ENCODE measurements around the gene DENND6B. TPM values are rescaled to one million over a fixed set of nuclear protein-coding genes. Genes with fewer than 3 reads are reported as not detected.

The DENND6B gene
- total RNA-seq, 2 experiments from 2014 or later: 8.8 to 9.5 TPM

DNA sequence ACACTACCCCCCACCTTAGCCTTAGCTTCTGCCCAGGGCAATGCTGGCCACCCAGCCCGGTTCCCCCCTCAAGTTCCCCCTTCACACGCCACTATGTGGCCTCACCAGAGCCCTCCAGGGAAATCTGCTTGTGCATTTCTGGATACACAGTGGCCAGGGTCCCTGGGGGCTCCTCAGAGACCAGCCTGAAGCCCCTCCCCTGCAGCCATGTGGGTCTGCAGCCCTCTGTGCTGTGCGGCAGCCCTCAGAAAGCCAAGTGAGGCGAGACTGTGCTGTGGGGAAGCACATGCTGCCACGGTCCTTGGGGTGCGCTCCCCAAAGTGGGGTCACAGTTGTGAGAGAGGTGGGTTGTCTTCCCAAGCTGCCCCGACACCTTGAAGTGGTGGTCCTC, 17.2 kb downstream of the DENND6B start:
- Mint-ChIP-seq H3K27me3 (peaks cover 10% of the 10 kb centered on the region), H3K9me3 (no peaks in the 10 kb centered on the region), H3K4me3 (no peak overlapping the region), H3K4me1 (peaks cover 10% of the 10 kb centered on the region), H3K27ac (no peak overlapping the region), H3K36me3 (no peaks in the 10 kb centered on the region)
- POLR2A ChIA-PET: no interaction called here
- DNase-seq: no peak
- no peak for ATAC-seq (ENCODE audit: low read depth)

DNA sequence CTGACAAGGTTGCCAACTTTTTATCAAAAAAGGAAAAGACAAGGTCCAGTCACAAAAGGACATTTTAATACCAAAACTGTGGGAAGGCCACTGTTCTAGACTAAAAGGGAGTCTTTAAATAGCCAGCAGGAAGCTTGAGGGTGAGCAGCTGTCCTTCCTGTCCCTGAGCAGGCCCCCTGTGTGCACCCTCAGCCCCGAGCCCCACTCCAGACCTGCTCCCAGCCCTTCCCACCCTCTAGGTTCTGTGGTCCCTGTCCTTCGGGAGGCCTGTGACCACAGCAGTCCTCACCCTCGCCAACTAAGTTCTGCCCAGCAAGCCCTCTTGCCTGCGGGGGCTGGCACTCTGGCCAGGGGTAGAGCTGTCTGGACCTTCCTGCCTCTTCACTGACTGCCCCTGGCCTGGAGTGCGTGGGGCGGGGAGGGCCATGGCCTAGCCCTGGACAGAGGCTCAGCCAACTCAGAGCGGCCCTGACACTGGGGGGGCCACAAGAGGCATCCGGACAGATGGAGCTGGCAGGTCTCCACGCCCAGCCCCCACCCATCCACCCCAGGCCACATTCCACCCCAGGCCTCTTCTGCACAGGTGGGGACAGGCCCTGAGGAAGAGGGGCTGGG, 17.7 kb downstream of the DENND6B start:
- ATAC-seq (ENCODE audit: low read depth) (no peak), DNase-seq (no peak)
- Mint-ChIP-seq H3K36me3 (no peaks in the 10 kb centered on the region), H3K9me3 (no peaks in the 10 kb centered on the region), H3K27ac (peak overlapping the region; percentile 82), H3K4me1 (peaks cover 9% of the 10 kb centered on the region), H3K4me3 (peak overlapping the region; percentile 54), H3K27me3 (peaks cover 10% of the 10 kb centered on the region)
- POLR2A ChIA-PET: interaction anchor here (0.8 kb wide), 1 partner anchor 32 kb away, joined by 3 read pairs; no protein-coding TSS in a partner anchor

DNA sequence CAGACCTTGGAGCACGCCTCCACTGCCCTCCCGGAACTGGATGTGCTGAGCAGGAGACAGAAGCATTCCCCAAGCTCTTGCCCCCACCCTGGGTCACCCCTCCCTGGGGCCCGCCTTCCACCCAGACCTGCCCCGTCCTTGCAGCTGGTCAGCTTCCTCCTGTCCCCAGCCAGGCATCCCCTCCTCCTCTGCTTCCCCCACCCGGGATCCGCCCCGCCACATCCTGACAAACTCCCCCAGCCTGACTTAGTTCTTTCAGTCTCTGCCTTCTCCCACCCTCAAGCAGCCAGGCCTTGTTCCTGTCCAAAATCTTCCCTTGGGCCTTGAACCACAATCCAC, 18.2 kb downstream of the DENND6B start:
- Mint-ChIP-seq H3K9me3 (no peaks in the 10 kb centered on the region), H3K27me3 (peaks cover 10% of the 10 kb centered on the region), H3K4me1 (peaks cover 10% of the 10 kb centered on the region), H3K36me3 (no peaks in the 10 kb centered on the region), H3K4me3 (peak overlapping the region; percentile 54), H3K27ac (peak overlapping the region; percentile 82)
- POLR2A ChIA-PET: interaction anchor here (0.8 kb wide), 1 partner anchor 33 kb away, joined by 3 read pairs; no protein-coding TSS in a partner anchor
- DNase-seq (no peak), ATAC-seq (ENCODE audit: low read depth) (no peak)

DNA sequence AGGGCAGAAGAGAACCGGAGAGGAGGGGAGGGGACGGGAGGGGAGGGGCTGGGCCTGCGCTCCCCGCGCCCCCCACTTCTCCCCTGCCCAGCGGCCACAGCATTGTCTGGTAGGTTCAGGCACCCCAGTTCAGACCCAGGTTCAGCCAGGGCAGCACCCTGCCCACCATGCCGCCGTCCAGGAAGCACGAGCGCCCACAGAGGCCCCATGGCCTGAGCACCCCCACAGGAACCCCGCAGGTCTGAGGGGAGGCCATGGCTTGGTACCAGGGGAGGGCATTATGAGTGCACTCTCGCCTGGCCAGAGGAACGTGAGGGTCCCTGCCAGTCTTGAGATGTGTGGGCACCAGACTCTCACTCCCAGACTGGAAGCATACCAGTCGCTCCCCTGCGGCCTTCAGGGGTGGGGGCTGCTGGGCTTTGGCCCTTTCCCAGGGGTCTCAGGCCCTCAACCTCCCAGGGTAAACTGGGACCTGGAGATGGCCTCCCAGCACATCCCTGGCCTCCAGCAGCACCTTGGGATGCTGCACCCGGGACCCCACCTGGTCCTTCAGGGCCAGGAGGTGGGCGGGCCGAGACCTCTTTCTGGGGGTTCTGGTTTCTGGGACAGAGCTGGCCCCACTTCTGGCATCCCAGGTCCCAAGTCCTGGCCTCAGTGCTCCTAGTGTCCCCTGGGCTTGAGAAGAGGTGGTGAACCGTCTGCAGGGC, 18.8 kb downstream of the DENND6B start:
- POLR2A ChIA-PET: interaction anchor here (0.6 to 6.0 kb wide), 3 partner anchors 14 to 258 kb away, joined by 3 to 51 read pairs (median 4); no protein-coding TSS in a partner anchor
- Mint-ChIP-seq H3K27me3 (peaks cover 10% of the 10 kb centered on the region), H3K4me3 (no peak overlapping the region), H3K9me3 (no peaks in the 10 kb centered on the region), H3K36me3 (no peaks in the 10 kb centered on the region), H3K27ac (no peak overlapping the region), H3K4me1 (peaks cover 10% of the 10 kb centered on the region)
- DNase-seq (no peak), ATAC-seq (ENCODE audit: low read depth) (no peak)

DNA sequence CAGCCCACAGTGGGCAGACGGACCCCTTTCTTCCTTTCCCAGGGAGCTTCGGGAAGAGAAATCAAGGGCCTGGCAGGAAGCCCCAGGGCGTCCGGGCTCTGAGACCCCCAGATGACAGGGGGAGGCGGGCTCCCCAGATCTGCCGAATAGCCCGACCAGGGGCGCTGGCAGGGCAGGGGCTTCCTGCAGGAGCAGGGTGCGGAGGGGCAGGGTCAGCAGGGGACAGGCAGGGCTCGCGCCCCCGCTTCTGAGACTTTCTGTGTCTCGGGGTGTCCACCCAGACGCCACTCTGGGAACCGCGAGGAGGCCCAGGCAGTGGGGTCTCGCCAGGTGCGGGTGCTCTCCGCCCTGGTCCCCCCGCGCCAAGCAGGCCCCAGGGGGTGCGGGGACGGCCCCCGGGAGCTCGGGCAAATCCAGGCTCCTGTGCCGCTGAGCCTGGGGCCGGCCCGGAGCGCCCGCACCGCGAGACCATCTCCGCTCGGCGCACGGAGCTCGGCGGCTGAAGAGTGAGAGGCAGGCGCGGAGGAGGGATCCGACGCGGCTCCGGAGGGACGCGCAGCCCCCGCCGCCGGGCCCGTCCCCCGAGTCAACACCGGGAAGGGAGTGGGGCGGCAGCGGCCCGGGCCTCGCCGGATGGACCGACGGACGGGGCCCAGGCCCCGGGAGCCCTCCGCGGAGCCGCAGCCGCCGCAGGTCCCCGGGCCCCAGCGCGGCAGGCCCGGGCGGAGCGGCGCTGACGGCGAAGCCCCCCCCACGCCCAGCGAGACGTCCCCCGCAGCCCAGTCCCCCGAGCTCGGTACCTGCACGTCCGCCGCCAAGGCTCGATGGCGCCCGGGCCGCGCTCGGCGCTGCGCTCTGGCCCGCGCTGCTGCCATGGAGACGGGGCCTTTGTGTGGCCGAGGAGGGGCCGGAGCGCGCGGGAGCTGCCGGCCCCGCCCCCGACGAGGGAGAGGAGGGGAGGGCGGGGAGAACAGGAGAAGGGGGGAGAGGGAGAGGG, 19.8 kb downstream of the DENND6B start, which contains the start of gene PLXNB2:
Gene PLXNB2, minus strand, starts transcription at position 894 of the 997 bp plus-strand sequence. CDS start 17,062 bp downstream, outside the sequence.
- Mint-ChIP-seq H3K4me1 (peaks cover 10% of the 10 kb centered on the region), H3K36me3 (no peaks in the 10 kb centered on the region), H3K27ac (no peak within 1 kb of the TSS), H3K4me3 (peak within 1 kb of the TSS; percentile 47), H3K27me3 (peaks cover 10% of the 10 kb centered on the region), H3K9me3 (no peaks in the 10 kb centered on the region)
- peak; percentile 50 for ATAC-seq (ENCODE audit: low read depth)
- POLR2A ChIA-PET: interaction anchor here (0.6 to 6.0 kb wide), 5 partner anchors 8 to 259 kb away, joined by 3 to 51 read pairs (median 4); no protein-coding TSS in a partner anchor
- peak; percentile 71 for DNase-seq

DNA sequence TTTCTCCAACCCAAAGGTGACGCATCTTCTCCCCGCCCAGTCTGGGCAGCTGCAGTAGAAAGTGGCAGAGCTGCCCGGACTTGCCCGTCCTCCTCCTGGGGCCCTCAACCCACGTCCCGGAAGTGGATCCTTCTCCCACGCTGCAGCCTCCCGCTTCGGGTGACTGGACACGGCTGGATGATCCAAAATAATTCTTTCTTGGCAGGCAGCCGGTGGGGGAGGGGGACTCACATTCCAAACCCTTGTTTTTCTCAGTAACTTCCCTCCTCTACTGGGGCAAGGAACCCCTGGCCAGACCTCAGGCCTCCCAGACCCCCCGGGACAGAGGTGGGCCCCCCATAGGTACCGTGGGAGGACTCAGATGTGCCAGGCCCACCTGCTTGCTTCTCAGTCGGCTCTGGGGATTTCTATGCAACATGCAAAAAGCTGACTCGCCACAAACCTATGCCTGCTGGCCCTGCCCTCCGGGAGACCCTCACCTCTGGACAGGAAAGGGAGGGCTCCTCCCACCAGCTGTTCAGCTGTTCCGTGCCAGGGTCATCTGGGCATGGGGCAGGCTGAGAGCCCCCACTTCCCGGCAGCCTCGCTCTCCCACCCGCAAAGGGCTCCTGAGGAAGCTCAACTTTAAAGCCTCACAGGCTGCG, 20.8 kb downstream of the DENND6B start:
- no peaks in the 10 kb centered on the region for H3K9me3 Mint-ChIP-seq
- peaks cover 1% of the 10 kb centered on the region for H3K36me3 Mint-ChIP-seq
- no peak for DNase-seq
- peaks cover 10% of the 10 kb centered on the region for H3K27me3 Mint-ChIP-seq
- POLR2A ChIA-PET: interaction anchor here (0.6 to 6.0 kb wide), 3 partner anchors 9 to 27 kb away, joined by 4 to 51 read pairs (median 5); no protein-coding TSS in a partner anchor
- ATAC-seq (ENCODE audit: low read depth): no peak
- H3K27ac Mint-ChIP-seq: no peak overlapping the region
- H3K4me1 Mint-ChIP-seq: peaks cover 10% of the 10 kb centered on the region
- H3K4me3 Mint-ChIP-seq: peak overlapping the region; percentile 79

DNA sequence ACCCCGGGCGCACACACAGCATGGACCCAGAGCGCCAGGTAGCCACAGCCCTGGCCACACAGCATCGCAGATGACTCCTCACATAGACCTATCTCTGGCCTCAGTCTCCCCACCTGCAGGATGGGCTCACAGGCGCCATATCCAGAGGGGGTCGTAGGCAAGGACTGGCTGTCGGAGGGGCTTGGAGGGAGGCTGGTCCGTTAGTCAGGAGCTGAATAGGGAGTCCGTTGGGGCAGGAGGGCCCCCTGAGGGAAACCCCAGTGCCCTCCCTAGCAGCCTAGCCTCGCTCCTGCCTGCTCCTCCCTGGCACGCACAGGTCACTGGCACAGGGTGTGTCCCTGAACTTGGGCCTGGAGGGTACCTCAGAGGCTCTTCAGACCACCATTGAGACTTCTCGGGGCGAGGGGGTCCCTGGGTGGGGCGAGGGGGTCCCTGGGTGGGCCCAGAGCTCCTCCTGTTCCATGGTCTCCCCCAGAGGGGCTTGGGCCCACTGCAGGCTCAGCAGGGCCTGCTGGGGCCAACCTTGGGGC, 21.4 kb downstream of the DENND6B start:
- peaks cover 1% of the 10 kb centered on the region for H3K36me3 Mint-ChIP-seq
- DNase-seq (no peak), ATAC-seq (ENCODE audit: low read depth) (no peak)
- H3K4me3 Mint-ChIP-seq: peak overlapping the region; percentile 79
- no peak overlapping the region for H3K27ac Mint-ChIP-seq
- H3K9me3 Mint-ChIP-seq: no peaks in the 10 kb centered on the region
- peaks cover 10% of the 10 kb centered on the region for H3K27me3 Mint-ChIP-seq
- POLR2A ChIA-PET: interaction anchor here (0.6 to 6.0 kb wide), 3 partner anchors 9 to 27 kb away, joined by 3 to 51 read pairs (median 4); no protein-coding TSS in a partner anchor
- peaks cover 10% of the 10 kb centered on the region for H3K4me1 Mint-ChIP-seq

DNA sequence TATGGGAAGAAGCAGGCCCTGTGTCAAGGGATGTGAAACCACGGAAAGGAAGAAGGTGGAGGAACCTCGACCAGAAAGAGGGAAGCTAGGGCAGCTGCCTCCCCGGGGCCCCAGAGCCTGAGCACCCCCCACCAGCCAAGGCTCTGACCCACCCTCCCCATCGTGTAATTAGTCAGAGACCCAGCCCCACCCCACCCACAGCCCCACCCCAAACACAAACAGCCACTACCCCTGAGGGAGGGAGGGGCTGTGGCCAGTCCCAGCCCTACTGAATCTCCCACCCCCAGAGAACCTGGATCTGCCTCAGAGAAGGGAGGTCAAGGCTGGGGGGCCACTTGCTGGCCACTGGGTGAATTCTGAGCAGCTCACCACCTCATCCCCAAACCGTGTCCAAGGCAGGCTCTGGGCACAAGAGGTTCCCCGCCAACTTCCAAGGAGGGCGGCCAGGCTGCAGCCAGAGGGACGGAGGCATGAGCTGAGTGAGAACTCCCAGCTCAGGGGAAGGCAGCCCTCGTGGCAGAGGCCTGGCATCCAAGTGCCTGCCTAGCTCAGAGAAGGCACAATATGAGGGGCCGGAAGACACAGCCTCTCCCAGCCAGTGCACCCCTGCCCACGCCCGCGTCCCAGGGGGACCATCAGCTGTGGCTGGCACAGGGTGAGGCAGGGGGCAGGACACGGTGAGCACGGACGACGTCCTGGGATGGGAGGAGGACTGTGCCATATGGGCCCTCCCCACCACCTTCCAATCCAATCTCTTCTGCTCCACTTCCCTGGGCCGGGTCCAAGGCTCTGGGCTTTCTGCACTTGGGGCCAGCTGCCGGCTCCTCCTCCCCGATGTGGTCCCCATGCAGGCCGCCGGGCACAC, 22.1 kb downstream of the DENND6B start:
- peaks cover 10% of the 10 kb centered on the region for H3K27me3 Mint-ChIP-seq
- ATAC-seq (ENCODE audit: low read depth): no peak
- H3K9me3 Mint-ChIP-seq: no peaks in the 10 kb centered on the region
- POLR2A ChIA-PET: interaction anchor here (1.0 to 6.0 kb wide), 2 partner anchors 10 to 11 kb away, joined by 3 to 51 read pairs; no protein-coding TSS in a partner anchor
- peak overlapping the region; percentile 73 for H3K27ac Mint-ChIP-seq
- no peak for DNase-seq
- H3K36me3 Mint-ChIP-seq: peaks cover 1% of the 10 kb centered on the region
- H3K4me3 Mint-ChIP-seq: no peak overlapping the region
- peaks cover 10% of the 10 kb centered on the region for H3K4me1 Mint-ChIP-seq

DNA sequence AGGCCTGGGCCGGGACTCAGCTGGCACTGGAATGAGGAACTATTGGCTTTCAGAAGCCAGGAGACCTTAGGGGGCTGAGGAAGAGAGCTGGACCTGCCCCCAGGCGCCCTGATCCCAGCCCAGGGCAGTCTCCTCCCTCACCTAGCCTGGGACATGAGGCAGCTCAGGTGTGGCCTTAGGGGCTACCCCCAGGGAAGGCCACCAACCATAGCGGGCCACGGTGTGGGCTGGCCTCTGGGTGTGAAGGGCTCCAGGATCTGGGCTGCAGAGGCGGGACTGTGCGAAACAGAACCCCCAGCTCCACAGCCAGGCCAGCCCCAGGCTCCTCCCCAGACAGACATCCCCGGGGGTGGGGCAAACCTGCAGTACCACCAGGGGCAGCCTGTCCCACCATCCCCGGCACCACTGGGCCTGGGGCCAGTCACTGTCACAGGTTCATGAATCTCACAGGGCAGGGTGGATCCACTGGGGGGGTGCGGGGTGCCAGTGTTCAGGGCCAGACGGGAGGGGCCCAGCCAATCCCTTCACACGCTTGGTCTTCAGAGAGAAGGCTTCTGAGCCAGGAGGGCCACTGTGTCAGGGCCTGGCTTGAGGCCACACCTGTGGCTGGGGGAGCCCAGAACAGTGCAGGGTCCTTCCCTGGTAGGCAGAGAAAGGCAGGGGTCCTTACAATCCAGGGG, 22.8 kb downstream of the DENND6B start:
- H3K9me3 Mint-ChIP-seq: no peaks in the 10 kb centered on the region
- peak overlapping the region; percentile 17 for H3K4me3 Mint-ChIP-seq
- POLR2A ChIA-PET: interaction anchor here (6.0 kb wide), 1 partner anchor 10 kb away, joined by 51 read pairs; no protein-coding TSS in a partner anchor
- peak overlapping the region; percentile 73 for H3K27ac Mint-ChIP-seq
- H3K36me3 Mint-ChIP-seq: peaks cover 1% of the 10 kb centered on the region
- peaks cover 10% of the 10 kb centered on the region for H3K4me1 Mint-ChIP-seq
- DNase-seq (no peak), ATAC-seq (ENCODE audit: low read depth) (no peak)
- H3K27me3 Mint-ChIP-seq: peaks cover 11% of the 10 kb centered on the region

DNA sequence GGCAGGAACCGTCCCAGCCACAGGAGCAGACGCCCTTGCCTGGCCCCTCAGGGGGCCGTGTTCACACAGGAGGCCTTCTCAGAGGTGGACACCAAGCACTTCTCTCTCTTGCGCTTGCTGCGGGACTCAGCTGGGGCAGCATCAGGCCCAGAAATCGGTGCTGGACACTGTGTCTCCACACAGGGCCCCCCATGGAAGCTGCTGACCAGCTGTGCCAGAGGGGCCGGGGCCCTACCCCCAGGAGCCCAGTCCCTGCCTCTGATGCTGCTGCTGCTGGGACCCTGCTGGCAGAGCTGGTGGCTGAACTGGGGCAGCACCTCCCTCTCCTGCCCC, 23.3 kb downstream of the DENND6B start:
- ATAC-seq (ENCODE audit: low read depth) (no peak), DNase-seq (no peak)
- POLR2A ChIA-PET: interaction anchor here (1.1 to 6.0 kb wide), 2 partner anchors 10 to 60 kb away, joined by 3 to 51 read pairs; no protein-coding TSS in a partner anchor
- Mint-ChIP-seq H3K9me3 (no peaks in the 10 kb centered on the region), H3K27ac (no peak overlapping the region), H3K4me3 (no peak overlapping the region), H3K27me3 (peaks cover 12% of the 10 kb centered on the region), H3K4me1 (peaks cover 6% of the 10 kb centered on the region), H3K36me3 (peaks cover 1% of the 10 kb centered on the region)

DNA sequence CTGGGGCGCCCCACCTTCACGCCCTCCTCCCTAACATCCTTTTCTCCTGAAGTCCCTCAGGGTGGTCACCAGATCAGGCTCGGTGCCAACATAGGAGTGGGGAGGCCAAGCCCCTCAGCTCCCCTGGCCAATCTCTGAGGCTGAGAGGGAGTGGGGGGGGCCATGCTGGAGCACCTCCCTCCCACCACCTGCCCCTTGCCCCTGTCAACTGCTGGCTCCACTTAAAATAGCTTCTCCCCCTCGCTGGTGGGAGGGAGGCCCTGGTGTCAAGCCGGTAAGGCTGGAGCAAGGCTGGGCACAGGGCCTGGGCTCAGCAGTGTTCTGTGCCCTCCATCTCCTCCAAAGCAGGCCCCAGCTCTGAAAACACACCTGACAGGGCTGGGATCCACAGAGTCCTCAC, 24.2 kb downstream of the DENND6B start:
- H3K36me3 Mint-ChIP-seq: peaks cover 1% of the 10 kb centered on the region
- ATAC-seq (ENCODE audit: low read depth): no peak
- peaks cover 5% of the 10 kb centered on the region for H3K4me1 Mint-ChIP-seq
- no peak overlapping the region for H3K4me3 Mint-ChIP-seq
- DNase-seq: no peak
- no peak overlapping the region for H3K27ac Mint-ChIP-seq
- no peaks in the 10 kb centered on the region for H3K9me3 Mint-ChIP-seq
- H3K27me3 Mint-ChIP-seq: peaks cover 12% of the 10 kb centered on the region
- POLR2A ChIA-PET: interaction anchor here (1.1 to 6.0 kb wide), 3 partner anchors 9 to 59 kb away, joined by 3 to 51 read pairs (median 3); no protein-coding TSS in a partner anchor

Measured in activated naive CD8-positive, alpha-beta T cell treated with anti-CD3 and anti-CD28 coated beads, Interleukin-2, amount 10 ng/mL, durations not matched to agents 7 days and 5 days (primary cell).